Lung (tissue), 12 donors: Measurements from ENCODE around the gene ASB2. TPM values are rescaled to one million over a fixed set of nuclear protein-coding genes. Genes with fewer than 3 reads are reported as not detected.

Experiments
- ATAC-seq: fragments of 200-7000 bp; cut with Tn5 transposase; one replicate; pipeline ENCODE4 v1.9.1; 2020; ENCODE audit warnings: moderate number of reproducible peaks; ENCODE audit not compliant: insufficient read depth, low FRiP score
- DNase-seq, 3 donors: peaks; one replicate each; pipeline ENCODE4 v3.0.0-alpha.2; 2013 to 2017
- H3K27ac ChIP-seq, 2 donors: one replicate each; pipeline ENCODE4 v1.5.1; 2013; ENCODE audit warnings: mild to moderate bottlenecking in 2 of 2, moderate library complexity in 2 of 2, control low read depth in 1 of 2, inconsistent platforms in 1 of 2, low read depth in 1 of 2, low read length in 1 of 2
- H3K27me3 ChIP-seq, 3 donors: one replicate each; pipeline ENCODE4 v1.5.1; 2013; ENCODE audit warnings: low read length in 2 of 3; ENCODE audit not compliant: control insufficient read depth in 3 of 3, insufficient read depth in 3 of 3
- H3K36me3 ChIP-seq, 4 donors: one replicate each; pipeline ENCODE4 v1.5.1; 2013; ENCODE audit warnings: low read length in 4 of 4, mild to moderate bottlenecking in 1 of 4, moderate library complexity in 1 of 4; ENCODE audit not compliant: control insufficient read depth in 4 of 4, insufficient read depth in 4 of 4
- H3K4me1 ChIP-seq, 5 donors: one replicate each; pipeline ENCODE4 v1.5.1; 2013; ENCODE audit warnings: low read length in 5 of 5, mild to moderate bottlenecking in 2 of 5, moderate library complexity in 1 of 5; ENCODE audit not compliant: control insufficient read depth in 5 of 5, insufficient read depth in 5 of 5
- H3K4me3 ChIP-seq: one replicate; pipeline ENCODE4 v1.5.1; 2013; ENCODE audit warnings: mild to moderate bottlenecking, control low read depth, moderate library complexity
- H3K9ac ChIP-seq, 2 donors: one replicate each; pipeline ENCODE4 v1.5.1; 2013; ENCODE audit warnings: low read length in 2 of 2, control low read depth in 1 of 2; ENCODE audit not compliant: insufficient read depth in 1 of 2
- H3K9me3 ChIP-seq, 4 donors: one replicate each; pipeline ENCODE4 v1.5.1; 2013; ENCODE audit warnings: low read length in 3 of 4, mild to moderate bottlenecking in 1 of 4, moderate library complexity in 1 of 4; ENCODE audit not compliant: control insufficient read depth in 4 of 4, insufficient read depth in 3 of 4
- WGBS, 2 donors: extraction: QIAGEN DNeasy Blood & Tissue Kit; methylation state at CpG; one replicate each; pipeline ENCODE4 v1.1.7; 2013; 5-methylcytosine and 5-hydroxymethylcytosine counted together
- polyA plus RNA-seq, 2 donors: library from polyadenylated mRNA; stranded (reverse); fragments of 200-250 nt; gene quantifications; one replicate each; pipeline ENCODE4 v1.2.1, GENCODE V29; 2013
- total RNA-seq, 2 donors: library from RNA; depleted of rRNA in 1 of 2; stranded (reverse); fragments of >200 nt in 1 of 2; gene quantifications; one replicate each; pipeline ENCODE4 v1.2.1, GENCODE V29; 2014 to 2021
- TF ChIP-seq, protein P1 (sequence below): IDR thresholded peaks from 2 replicates; pipeline ENCODE4 v1.5.1; 2012; ENCODE audit warnings: mild to moderate bottlenecking; ENCODE audit errors: control extremely low read depth, extremely low read depth
- donor health status: control.
- donor health status: control.
- donor health status: Bipolar disorder and iron deficiency.
- donor health status: healthy.
- donor health status: DM: yes; HTN: yes; CAD: no.

The ASB2 gene
- total and polyA plus RNA-seq, 4 donors, result 1.8 to 3.7 (median 2.6) TPM

DNA sequence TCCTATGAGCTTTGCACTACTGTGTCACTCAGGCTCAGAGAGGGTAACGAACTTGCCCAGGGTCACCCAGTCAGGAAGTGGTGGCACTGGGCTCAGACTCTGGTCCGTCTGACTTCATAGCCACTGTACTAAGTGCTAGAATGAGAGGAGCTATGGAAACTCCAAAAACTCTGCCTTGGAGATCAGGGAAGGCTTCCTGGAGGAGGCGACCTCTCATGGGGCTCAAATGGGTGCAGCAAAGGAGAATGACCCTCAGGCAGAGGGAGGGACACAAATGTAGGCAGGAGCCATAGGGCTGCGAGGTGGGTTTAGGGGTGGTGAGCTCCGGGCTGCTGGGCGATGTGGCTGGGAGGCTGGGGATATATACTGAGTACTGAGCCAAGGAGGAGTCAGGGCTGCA, 23.9 kb upstream of the ASB2 start:
- Histone ChIP-seq H3K36me3 (no peaks in the 10 kb centered on the region), H3K9ac (no peak overlapping the region), H3K27me3 (peaks cover 0 to 6% (median 3%) of the 10 kb centered on the region in 3 donors), H3K4me3 (no peak overlapping the region), H3K27ac (no peak overlapping the region), H3K9me3 (no peaks in the 10 kb centered on the region), H3K4me1 (peaks cover 0 to 4% (median 2%) of the 10 kb centered on the region in 5 donors)
- 85 to 91% methylated on average over 6 of the region's 6 CpGs for WGBS, 2 donors
- no peak for DNase-seq
- ATAC-seq, result no peak
- TF ChIP-seq, protein P1, sequence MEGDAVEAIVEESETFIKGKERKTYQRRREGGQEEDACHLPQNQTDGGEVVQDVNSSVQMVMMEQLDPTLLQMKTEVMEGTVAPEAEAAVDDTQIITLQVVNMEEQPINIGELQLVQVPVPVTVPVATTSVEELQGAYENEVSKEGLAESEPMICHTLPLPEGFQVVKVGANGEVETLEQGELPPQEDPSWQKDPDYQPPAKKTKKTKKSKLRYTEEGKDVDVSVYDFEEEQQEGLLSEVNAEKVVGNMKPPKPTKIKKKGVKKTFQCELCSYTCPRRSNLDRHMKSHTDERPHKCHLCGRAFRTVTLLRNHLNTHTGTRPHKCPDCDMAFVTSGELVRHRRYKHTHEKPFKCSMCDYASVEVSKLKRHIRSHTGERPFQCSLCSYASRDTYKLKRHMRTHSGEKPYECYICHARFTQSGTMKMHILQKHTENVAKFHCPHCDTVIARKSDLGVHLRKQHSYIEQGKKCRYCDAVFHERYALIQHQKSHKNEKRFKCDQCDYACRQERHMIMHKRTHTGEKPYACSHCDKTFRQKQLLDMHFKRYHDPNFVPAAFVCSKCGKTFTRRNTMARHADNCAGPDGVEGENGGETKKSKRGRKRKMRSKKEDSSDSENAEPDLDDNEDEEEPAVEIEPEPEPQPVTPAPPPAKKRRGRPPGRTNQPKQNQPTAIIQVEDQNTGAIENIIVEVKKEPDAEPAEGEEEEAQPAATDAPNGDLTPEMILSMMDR, result no peak

- H3K4me3 ChIP-seq, result no peak overlapping the region
- no peak for DNase-seq
- H3K4me1 ChIP-seq, result peaks cover 0 to 4% (median 2%) of the 10 kb centered on the region in 5 donors
- no peaks in the 10 kb centered on the region for H3K36me3 ChIP-seq
- no peak for ATAC-seq
- no peak overlapping the region for H3K27ac ChIP-seq
- no peaks in the 10 kb centered on the region for H3K9me3 ChIP-seq
- TF ChIP-seq, protein P1, result no peak
- peaks cover 0 to 6% (median 3%) of the 10 kb centered on the region in 3 donors for H3K27me3 ChIP-seq
- no peak overlapping the region for H3K9ac ChIP-seq
- 71 to 75% methylated on average over 8 of the region's 8 CpGs for WGBS, 2 donors
These were observed 23.2 kb upstream of the ASB2 start for GRCh38 chr14:93999573-93999972.

DNA sequence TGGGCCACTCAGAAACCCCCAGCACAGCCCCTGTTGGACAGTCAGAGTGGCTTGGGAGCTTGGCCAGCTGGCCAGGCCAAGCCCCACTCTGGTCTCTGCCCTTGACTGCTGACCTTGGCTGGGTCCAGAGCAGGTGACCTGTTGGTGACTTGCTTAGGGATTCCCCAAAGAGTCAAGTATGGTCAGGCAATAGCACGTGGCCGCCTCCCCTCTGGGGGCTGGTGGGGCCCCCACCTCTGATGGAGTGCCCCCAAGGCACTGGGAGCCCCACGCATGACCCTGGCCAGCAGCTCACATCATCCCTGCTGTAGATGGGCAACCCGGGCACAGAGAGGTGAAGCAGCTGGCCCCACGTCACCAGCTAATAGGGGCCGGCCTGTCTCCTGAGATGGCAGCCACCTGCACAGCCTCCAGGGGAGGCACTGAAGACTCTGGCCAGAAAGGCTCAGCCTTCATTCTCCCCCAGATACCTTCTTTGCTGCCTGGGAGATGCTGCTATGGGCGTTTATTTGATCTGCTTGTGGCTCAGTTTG, 22.6 kb upstream of the ASB2 start:
- peaks cover 0 to 4% (median 2%) of the 10 kb centered on the region in 5 donors for H3K4me1 ChIP-seq
- H3K27me3 ChIP-seq, result peaks cover 0 to 6% (median 3%) of the 10 kb centered on the region in 3 donors
- WGBS, 2 donors, result 89 to 91% methylated on average over 7 of the region's 7 CpGs
- H3K9ac ChIP-seq, result no peak overlapping the region
- no peaks in the 10 kb centered on the region for H3K36me3 ChIP-seq
- H3K9me3 ChIP-seq, result no peaks in the 10 kb centered on the region
- no peak for ATAC-seq
- TF ChIP-seq, protein P1, result no peak
- no peak overlapping the region for H3K27ac ChIP-seq
- no peak overlapping the region for H3K4me3 ChIP-seq
- DNase-seq, result no peak
